ENCODE data around the gene RNF227.

Gene RNF227

GRCh38 chr17:7889166-7889955 lies 26.7 kb downstream of the RNF227 start:
- peak overlapping the region; percentile 78; the same call in 1 of the 2 replicates for H3K4me3 ChIP-seq (replicated peaks; ENCODE audit: low read depth, low read length)
- peak; percentile 72 for DNase-seq (ENCODE audit: extremely low read depth, low read depth)
- TF ChIP-seq CTCF (IDR thresholded peaks at IDR 0.05; ENCODE audit: low read depth, low read length, missing control alignments): peak; percentile 43

- no peak for DNase-seq (ENCODE audit: extremely low read depth, low read depth)
These were observed 27.7 kb downstream of the RNF227 start, which contains the start of gene CHD3 for GRCh38 chr17:7888184-7888920. TSS of gene CHD3 (plus strand) at chr17:7888789. CDS start at chr17:7889001, 212 bp downstream.

DNA sequence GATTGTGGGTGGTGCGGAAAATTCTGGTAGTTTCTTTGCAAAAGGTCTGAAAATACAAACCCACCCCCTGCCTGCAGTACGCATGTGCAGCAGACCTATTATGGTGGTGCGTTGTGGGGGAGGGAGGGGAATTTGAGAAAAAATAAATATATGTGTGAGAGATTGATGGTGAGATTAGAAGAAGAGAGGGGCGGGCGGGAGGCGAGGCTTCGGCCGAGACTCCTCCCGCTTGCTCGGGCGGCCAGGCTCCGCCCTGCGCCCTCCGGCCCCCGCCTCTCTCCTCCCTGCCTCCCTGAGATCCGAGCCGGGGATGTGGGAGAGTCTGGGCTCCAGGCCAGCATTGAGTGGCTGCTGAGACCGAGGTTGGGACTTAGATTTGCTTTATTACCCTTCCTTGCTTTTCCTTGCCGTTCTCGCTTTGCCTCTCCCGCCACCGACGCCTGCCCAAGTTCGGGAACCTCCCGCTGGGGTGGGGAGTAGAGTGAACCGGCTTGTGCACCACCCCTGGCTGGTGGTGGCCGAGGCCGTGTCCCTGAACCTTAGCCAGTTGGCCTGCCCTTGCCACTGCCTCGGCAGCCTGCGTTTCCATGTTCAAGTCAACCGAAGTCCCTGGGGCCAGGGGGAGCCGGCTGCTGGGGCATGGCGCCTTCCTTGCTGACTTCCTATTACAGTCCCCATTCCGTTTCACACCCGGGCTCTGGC lies 28.5 kb downstream of the RNF227 start:
- no peak for TF ChIP-seq CTCF (IDR thresholded peaks at IDR 0.05; ENCODE audit: low read depth, low read length, missing control alignments)
- DNase-seq (ENCODE audit: extremely low read depth, low read depth): peak; percentile 95
- peak overlapping the region; percentile 78 for H3K4me3 ChIP-seq (replicated peaks; ENCODE audit: low read depth, low read length)

More at GRCh38 chr17:7888184-7888920, 27.7 kb downstream of the RNF227 start, which contains the start of gene CHD3:
- peak within 1 kb of the TSS; percentile 78 for H3K4me3 ChIP-seq (replicated peaks; ENCODE audit: low read depth, low read length)
- no peak for TF ChIP-seq CTCF (IDR thresholded peaks at IDR 0.05; ENCODE audit: low read depth, low read length, missing control alignments)

DNA sequence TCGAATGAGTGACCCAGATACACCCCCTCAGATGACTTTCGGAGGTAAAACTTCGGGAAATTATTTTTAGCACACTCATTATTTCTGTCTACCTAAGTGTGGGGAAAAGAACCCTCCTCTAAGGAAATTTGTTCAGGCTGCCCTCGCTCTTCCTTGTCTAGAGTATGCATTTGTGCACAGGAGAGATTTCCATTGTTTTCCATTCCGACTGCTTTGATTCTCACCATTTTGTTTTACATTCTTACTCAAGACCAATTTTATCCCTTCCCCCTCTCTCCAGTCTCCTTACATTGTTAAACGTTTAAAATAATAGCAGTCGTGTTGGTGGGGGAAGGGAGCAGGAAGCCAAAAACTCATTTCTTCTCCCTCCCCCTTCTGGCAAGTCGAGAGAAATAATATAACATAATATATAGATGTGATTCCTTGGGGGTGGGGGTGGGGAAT lies 29.0 kb downstream of the RNF227 start:
- no peak for TF ChIP-seq CTCF (IDR thresholded peaks at IDR 0.05; ENCODE audit: low read depth, low read length, missing control alignments)
- peak overlapping the region; percentile 78 for H3K4me3 ChIP-seq (replicated peaks; ENCODE audit: low read depth, low read length)
- DNase-seq (ENCODE audit: extremely low read depth, low read depth): no peak

DNA sequence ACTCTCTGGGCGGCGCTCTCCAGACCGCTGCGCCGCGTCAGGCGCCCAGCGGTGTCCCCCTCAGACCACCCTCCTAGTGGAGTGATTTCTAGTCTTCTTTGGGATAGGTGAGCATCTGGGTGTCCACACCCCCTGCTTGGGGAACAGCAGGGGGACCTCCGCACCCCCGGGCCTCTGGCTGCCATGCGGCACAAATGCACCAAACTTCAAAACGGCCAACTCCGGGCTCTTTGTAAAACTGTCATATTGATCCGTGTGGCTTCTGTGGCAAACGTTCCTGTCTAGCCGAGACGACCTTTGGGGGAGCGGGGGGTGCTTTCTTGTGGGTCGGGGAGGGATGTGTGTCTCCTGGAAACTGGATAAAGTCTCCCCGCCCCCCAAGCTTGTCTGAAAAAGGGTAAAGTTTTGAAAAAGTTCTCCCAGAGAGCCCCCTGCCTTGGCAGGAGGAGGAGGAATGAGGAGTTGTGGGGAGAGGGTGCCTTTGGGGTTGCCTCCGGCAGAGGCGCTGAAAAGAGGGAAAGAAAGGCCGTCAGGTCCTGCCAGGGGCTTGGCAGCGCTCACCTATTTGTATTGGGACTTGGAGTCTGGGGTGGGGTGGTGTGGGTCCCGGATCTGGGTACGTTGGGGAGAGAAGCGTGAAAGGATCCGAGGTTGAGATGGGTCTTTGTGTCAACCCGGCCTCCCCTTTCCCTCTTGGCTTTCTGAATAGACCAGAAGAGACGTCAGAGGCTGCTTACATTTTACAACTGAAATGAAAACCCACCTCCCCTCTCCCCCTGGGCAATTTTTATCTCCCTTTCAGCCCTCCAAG lies 29.7 kb downstream of the RNF227 start:
- peak overlapping the region; percentile 78 for H3K4me3 ChIP-seq (replicated peaks; ENCODE audit: low read depth, low read length)
- DNase-seq (ENCODE audit: extremely low read depth, low read depth): no peak
- TF ChIP-seq CTCF (IDR thresholded peaks at IDR 0.05; ENCODE audit: low read depth, low read length, missing control alignments): no peak
